SU-DHL-6 (cell line): ENCODE data around the gene PDE4D.

ENCODE experiments used
- H2AFZ ChIP-seq: fragments of 200-600 bp; sonication (generic); 2 replicates; pipeline ENCODE4 v1.6.1; 2014; ENCODE audit warnings: low read depth, mild to moderate bottlenecking, moderate library complexity, mixed read lengths, antibody characterized with exemption, low read length; ENCODE audit not compliant: severe bottlenecking
- H3F3A ChIP-seq: fragments of 200-600 bp; shearing (Covaris generic); 2 replicates; pipeline ENCODE4 v1.6.0; 2016; ENCODE audit warnings: antibody characterized with exemption, mild to moderate bottlenecking; ENCODE audit not compliant: insufficient read depth
- H3K27ac ChIP-seq: fragments of 200-600 bp; sonication (generic); 2 replicates; pipeline ENCODE4 v1.5.1; 2016; ENCODE audit warnings: low read depth, mild to moderate bottlenecking, low read length, moderate library complexity, mixed read lengths
- H3K27me3 ChIP-seq: fragments of 200-600 bp; sonication (generic), shearing (Covaris generic); 2 replicates; pipeline ENCODE4 v1.6.0; 2014; ENCODE audit warnings: mild to moderate bottlenecking, low read length
- H3K36me3 ChIP-seq: fragments of 200-600 bp; sonication (generic); 2 replicates; pipeline ENCODE4 v1.6.1; 2014; ENCODE audit warnings: mild to moderate bottlenecking, low read length, mixed read lengths
- H3K4me2 ChIP-seq: fragments of 300-600, 200-600 bp; shearing (Covaris generic), sonication (generic); 2 replicates; pipeline ENCODE4 v1.6.0; 2014; ENCODE audit warnings: low read length, low read depth, mild to moderate bottlenecking; ENCODE audit not compliant: poor library complexity, severe bottlenecking
- H3K4me3 ChIP-seq: fragments of 200-600 bp; sonication (generic); 2 replicates; pipeline ENCODE4 v1.5.1; 2014; ENCODE audit warnings: antibody characterized with exemption, low read length, mild to moderate bottlenecking, mixed read lengths; ENCODE audit not compliant: insufficient read depth, poor library complexity, severe bottlenecking
- H3K79me2 ChIP-seq: fragments of 200-600 bp; sonication (generic); 2 replicates; pipeline ENCODE4 v1.6.1; 2014; ENCODE audit warnings: mild to moderate bottlenecking, low read length, moderate library complexity; ENCODE audit not compliant: insufficient read depth
- H3K9ac ChIP-seq: fragments of 200-600 bp; sonication (generic); 2 replicates; pipeline ENCODE4 v1.7.0; 2014; ENCODE audit warnings: mild to moderate bottlenecking, low read length
- H3K9me2 ChIP-seq: fragments of 200-600 bp; sonication (generic); replicated peaks from 2 replicates; pipeline ENCODE4 v1.6.1; 2014; ENCODE audit warnings: low read length; ENCODE audit not compliant: insufficient read depth
- H3K9me3 ChIP-seq: fragments of 200-600 bp; sonication (generic); 2 replicates; pipeline ENCODE4 v1.6.1; 2014; ENCODE audit warnings: low read length, mixed read lengths; ENCODE audit not compliant: insufficient read depth
- H4K20me1 ChIP-seq: fragments of 200-600 bp; sonication (generic); 2 replicates; pipeline ENCODE4 v1.6.1; 2014; ENCODE audit warnings: low read depth, mild to moderate bottlenecking, antibody characterized with exemption, low read length, moderate library complexity, mixed read lengths
- EZH2phosphoT487 ChIP-seq: fragments of 200-600 bp; sonication (generic), shearing (Covaris generic); conservative IDR thresholded peaks from 2 replicates; pipeline ENCODE4 v1.6.1; 2018; ENCODE audit warnings: mild to moderate bottlenecking, antibody characterized with exemption, low read length, moderate library complexity, mixed read lengths
- TF ChIP-seq, protein P1 (sequence below): fragments of 200-600 bp; sonication (generic); IDR thresholded peaks from one replicate; pipeline ENCODE4 v1.5.1; 2017; ENCODE audit warnings: antibody characterized with exemption, mild to moderate bottlenecking, low read length, moderate library complexity; ENCODE audit not compliant: insufficient read depth, poor library complexity, severe bottlenecking

Gene PDE4D

GRCh38 chr5:59569158-59569557 is 324.4 kb downstream of the PDE4D start:
- Histone ChIP-seq H3K9me3 (no peaks in the 10 kb centered on the region), H3K4me3 (no peak overlapping the region), H4K20me1 (no peaks in the 10 kb centered on the region), H3K9me2 (no peaks in the 10 kb centered on the region), H3K79me2 (no peaks in the 10 kb centered on the region), H3K27me3 (no peaks in the 10 kb centered on the region), H3K27ac (no peak overlapping the region), H3K9ac (no peak overlapping the region), H3K36me3 (no peaks in the 10 kb centered on the region), H3K4me2 (no peak overlapping the region), H3F3A (no peaks in the 10 kb centered on the region), H2AFZ (no peak overlapping the region)
- no peak for TF ChIP-seq EZH2phosphoT487
- TF ChIP-seq, protein P1, sequence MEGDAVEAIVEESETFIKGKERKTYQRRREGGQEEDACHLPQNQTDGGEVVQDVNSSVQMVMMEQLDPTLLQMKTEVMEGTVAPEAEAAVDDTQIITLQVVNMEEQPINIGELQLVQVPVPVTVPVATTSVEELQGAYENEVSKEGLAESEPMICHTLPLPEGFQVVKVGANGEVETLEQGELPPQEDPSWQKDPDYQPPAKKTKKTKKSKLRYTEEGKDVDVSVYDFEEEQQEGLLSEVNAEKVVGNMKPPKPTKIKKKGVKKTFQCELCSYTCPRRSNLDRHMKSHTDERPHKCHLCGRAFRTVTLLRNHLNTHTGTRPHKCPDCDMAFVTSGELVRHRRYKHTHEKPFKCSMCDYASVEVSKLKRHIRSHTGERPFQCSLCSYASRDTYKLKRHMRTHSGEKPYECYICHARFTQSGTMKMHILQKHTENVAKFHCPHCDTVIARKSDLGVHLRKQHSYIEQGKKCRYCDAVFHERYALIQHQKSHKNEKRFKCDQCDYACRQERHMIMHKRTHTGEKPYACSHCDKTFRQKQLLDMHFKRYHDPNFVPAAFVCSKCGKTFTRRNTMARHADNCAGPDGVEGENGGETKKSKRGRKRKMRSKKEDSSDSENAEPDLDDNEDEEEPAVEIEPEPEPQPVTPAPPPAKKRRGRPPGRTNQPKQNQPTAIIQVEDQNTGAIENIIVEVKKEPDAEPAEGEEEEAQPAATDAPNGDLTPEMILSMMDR: no peak

DNA sequence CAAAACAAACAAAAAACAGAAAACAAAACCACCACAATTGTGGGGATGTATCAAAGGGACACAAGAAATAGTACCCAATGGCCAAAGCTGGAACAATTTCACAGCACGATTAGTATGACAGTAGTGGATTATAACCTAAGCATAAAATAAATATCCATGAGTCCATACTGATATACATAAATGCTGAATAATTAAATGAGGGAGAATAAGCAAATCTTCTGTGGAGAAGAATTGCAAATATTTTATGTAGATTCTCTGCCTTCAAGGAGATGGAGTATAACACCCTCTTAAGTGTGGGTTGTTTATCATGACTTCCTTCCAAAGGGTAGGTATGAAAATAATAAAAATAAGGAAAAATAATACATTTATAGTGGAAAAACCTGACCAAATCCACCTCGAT is 325.4 kb downstream of the PDE4D start:
- no peak overlapping the region for H3K27ac ChIP-seq
- no peaks in the 10 kb centered on the region for H4K20me1 ChIP-seq
- H3K9me2 ChIP-seq: no peaks in the 10 kb centered on the region
- H3K9me3 ChIP-seq: no peaks in the 10 kb centered on the region
- TF ChIP-seq, protein P1: no peak
- no peak overlapping the region for H3K4me3 ChIP-seq
- no peaks in the 10 kb centered on the region for H3K36me3 ChIP-seq
- no peaks in the 10 kb centered on the region for H3K79me2 ChIP-seq
- H3K4me2 ChIP-seq: no peak overlapping the region
- no peaks in the 10 kb centered on the region for H3F3A ChIP-seq
- no peak overlapping the region for H2AFZ ChIP-seq
- no peak overlapping the region for H3K9ac ChIP-seq
- no peaks in the 10 kb centered on the region for H3K27me3 ChIP-seq

DNA sequence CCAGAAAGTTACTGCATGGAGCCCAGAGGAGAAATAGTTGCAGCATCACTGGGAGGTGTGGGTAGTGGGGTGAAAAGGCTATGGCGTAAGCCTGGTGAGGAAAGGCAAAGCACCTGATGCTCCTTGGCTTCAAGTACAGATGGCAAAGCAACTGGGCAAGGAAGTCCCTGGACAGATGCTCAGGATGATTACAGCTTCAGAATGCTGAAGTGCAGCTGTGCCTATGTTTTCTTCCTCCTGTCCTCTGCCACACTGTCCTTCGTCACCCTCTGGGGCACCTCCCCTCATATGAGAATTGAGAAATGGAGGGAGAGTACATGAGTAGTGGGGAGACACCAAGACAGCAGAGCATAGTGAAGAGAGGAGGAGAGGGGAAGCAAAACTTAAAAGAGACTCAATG is 328.0 kb downstream of the PDE4D start:
- H3K4me3 ChIP-seq: no peak overlapping the region
- no peaks in the 10 kb centered on the region for H3K27me3 ChIP-seq
- no peaks in the 10 kb centered on the region for H3F3A ChIP-seq
- H4K20me1 ChIP-seq: no peaks in the 10 kb centered on the region
- no peaks in the 10 kb centered on the region for H3K36me3 ChIP-seq
- no peak overlapping the region for H3K9ac ChIP-seq
- no peak overlapping the region for H3K4me2 ChIP-seq
- no peaks in the 10 kb centered on the region for H3K79me2 ChIP-seq
- no peak overlapping the region for H2AFZ ChIP-seq
- H3K27ac ChIP-seq: no peak overlapping the region
- TF ChIP-seq, protein P1: no peak
- no peak for TF ChIP-seq EZH2phosphoT487
- no peaks in the 10 kb centered on the region for H3K9me3 ChIP-seq
- H3K9me2 ChIP-seq: no peaks in the 10 kb centered on the region

DNA sequence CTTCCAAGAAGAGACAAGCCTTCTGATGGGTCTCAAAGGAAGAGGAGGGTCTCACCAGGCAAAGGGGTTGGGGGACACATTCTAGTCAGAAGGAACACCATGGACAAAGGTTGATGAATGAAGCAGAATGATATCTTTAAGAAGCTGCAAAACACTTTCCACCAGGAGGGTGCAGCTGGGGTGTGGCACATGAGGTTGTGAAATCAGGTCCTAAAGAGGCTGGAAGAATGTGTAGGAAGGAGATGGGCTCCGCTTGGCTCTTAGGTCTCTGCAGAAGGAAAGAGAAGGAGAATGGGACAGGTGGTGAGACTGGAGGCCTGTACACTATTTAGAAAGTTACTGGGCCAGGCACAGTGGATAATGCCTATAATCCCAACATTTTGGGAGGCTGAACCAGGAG is 328.6 kb downstream of the PDE4D start:
- no peak overlapping the region for H2AFZ ChIP-seq
- no peak overlapping the region for H3K9ac ChIP-seq
- no peaks in the 10 kb centered on the region for H3K36me3 ChIP-seq
- H3F3A ChIP-seq: no peaks in the 10 kb centered on the region
- no peak overlapping the region for H3K4me2 ChIP-seq
- no peaks in the 10 kb centered on the region for H3K27me3 ChIP-seq
- H3K4me3 ChIP-seq: no peak overlapping the region
- H3K9me2 ChIP-seq: no peaks in the 10 kb centered on the region
- H4K20me1 ChIP-seq: no peaks in the 10 kb centered on the region
- no peak for TF ChIP-seq EZH2phosphoT487
- TF ChIP-seq, protein P1: no peak
- no peaks in the 10 kb centered on the region for H3K79me2 ChIP-seq
- no peak overlapping the region for H3K27ac ChIP-seq
- H3K9me3 ChIP-seq: no peaks in the 10 kb centered on the region
